Esophagus muscularis mucosa (tissue), 4 donors: ENCODE results near the gene ANKRD34C.

ENCODE experiments used
- EP300 ChIP-seq: sonication (generic); formaldehyde crosslinking; IDR thresholded peaks from one replicate; pipeline ENCODE4 v1.6.1; 2017; ENCODE audit warnings: antibody characterized with exemption
- POLR2A ChIP-seq: fragments of 450-650 bp; IDR thresholded peaks from one replicate; pipeline ENCODE4 v1.6.1; 2017; ENCODE audit warnings: antibody characterized with exemption, moderate library complexity, mild to moderate bottlenecking, low read depth
- POLR2AphosphoS5 ChIP-seq, 2 donors: sonication (generic); formaldehyde crosslinking; IDR thresholded peaks; one replicate each; pipeline ENCODE4 v1.6.1; 2017; ENCODE audit warnings: antibody characterized with exemption in 2 of 2
- TF ChIP-seq, protein P1 (sequence below), 3 experiments: fragments of 200-600 bp in 2 of 3; fragments of 450-650 bp in 1 of 3; sonication (generic) in 2 of 3; IDR thresholded peaks; one replicate each; pipeline ENCODE4 v1.5.1; 2017 to 2019; ENCODE audit warnings: antibody characterized with exemption in 3 of 3, mild to moderate bottlenecking in 2 of 3, moderate library complexity in 1 of 3

DNA sequence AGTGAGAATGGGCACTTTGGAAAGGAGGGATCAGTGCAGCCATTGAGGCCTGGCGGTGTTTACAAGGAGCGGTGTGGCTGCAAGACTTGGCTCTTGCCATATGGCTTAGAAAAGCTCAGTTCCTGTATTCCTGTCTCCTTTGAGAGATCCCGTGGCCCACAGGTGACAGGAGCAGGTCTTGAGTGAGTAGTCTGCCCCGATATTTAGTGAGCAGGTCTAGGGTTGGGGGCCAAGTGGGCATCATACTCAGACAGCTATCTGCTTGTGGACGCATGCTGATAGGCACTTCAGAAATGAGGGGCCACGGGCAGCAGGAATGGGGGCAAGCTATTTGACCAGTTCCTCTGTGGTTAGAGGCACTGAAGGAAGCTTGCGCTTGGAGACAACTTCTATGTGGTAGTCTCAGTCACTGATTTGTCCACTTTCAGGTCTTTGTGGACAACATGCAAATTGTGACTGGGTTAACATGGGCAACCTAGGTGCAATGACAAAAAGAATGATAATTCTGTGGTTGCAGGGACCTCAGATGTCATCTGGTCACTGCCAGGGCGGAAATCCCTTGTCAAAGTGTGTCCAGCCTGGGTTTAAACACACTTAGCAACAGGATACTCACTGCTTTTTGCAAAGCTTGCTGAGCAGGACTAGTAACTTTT, 29.5 kb downstream of the ANKRD34C start:
- TF ChIP-seq, protein P1, sequence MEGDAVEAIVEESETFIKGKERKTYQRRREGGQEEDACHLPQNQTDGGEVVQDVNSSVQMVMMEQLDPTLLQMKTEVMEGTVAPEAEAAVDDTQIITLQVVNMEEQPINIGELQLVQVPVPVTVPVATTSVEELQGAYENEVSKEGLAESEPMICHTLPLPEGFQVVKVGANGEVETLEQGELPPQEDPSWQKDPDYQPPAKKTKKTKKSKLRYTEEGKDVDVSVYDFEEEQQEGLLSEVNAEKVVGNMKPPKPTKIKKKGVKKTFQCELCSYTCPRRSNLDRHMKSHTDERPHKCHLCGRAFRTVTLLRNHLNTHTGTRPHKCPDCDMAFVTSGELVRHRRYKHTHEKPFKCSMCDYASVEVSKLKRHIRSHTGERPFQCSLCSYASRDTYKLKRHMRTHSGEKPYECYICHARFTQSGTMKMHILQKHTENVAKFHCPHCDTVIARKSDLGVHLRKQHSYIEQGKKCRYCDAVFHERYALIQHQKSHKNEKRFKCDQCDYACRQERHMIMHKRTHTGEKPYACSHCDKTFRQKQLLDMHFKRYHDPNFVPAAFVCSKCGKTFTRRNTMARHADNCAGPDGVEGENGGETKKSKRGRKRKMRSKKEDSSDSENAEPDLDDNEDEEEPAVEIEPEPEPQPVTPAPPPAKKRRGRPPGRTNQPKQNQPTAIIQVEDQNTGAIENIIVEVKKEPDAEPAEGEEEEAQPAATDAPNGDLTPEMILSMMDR (IDR thresholded peaks at IDR 0.05) = no peak
- TF ChIP-seq POLR2A (no peak), POLR2AphosphoS5 (IDR thresholded peaks at IDR 0.05) (no peak), EP300 (no peak)
